Neural cell (in vitro differentiated cells): ENCODE measurements around the gene DOCK7.

Source experiments
- EP300 ChIP-seq: fragments of 450-650 bp; conservative IDR thresholded peaks from 2 replicates; pipeline ENCODE4 v1.6.1; 2014; ENCODE audit warnings: antibody characterized with exemption, mild to moderate bottlenecking, moderate library complexity; ENCODE audit not compliant: poor library complexity, severe bottlenecking
- SMC3 ChIP-seq: fragments of 450-650 bp; conservative IDR thresholded peaks from 2 replicates; pipeline ENCODE4 v1.6.1; 2014; ENCODE audit warnings: antibody characterized with exemption, mild to moderate bottlenecking, moderate library complexity; ENCODE audit not compliant: poor library complexity
- TF ChIP-seq, protein P1 (sequence below): IDR thresholded peaks from 2 replicates; pipeline ENCODE4 v1.6.1; 2012; ENCODE audit warnings: borderline replicate concordance
- TF ChIP-seq, protein P2 (sequence below): fragments of 450-650 bp; IDR thresholded peaks from 2 replicates; pipeline ENCODE4 v1.5.1; 2014; ENCODE audit warnings: antibody characterized with exemption, mild to moderate bottlenecking, moderate library complexity; ENCODE audit not compliant: poor library complexity, severe bottlenecking

DNA sequence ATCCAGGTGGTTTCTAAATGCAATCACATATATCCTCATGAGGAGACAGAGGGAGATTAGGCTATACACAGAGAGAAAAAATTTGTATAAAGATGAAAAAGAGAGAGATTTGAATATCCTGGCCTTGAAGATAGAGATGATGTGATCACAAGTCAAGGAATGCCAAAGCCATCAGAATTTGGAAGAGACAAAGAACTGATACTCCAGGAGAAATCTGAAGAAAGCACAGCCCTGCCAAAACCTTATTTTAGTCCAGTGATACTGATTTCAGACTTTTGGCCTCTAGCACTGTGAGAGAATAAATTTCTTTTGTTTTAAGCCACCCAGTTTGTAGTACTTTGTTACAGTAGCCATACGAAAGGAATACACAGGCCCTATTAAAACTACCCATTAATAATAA, 33.4 kb downstream of the DOCK7 start:
- TF ChIP-seq, protein P1, sequence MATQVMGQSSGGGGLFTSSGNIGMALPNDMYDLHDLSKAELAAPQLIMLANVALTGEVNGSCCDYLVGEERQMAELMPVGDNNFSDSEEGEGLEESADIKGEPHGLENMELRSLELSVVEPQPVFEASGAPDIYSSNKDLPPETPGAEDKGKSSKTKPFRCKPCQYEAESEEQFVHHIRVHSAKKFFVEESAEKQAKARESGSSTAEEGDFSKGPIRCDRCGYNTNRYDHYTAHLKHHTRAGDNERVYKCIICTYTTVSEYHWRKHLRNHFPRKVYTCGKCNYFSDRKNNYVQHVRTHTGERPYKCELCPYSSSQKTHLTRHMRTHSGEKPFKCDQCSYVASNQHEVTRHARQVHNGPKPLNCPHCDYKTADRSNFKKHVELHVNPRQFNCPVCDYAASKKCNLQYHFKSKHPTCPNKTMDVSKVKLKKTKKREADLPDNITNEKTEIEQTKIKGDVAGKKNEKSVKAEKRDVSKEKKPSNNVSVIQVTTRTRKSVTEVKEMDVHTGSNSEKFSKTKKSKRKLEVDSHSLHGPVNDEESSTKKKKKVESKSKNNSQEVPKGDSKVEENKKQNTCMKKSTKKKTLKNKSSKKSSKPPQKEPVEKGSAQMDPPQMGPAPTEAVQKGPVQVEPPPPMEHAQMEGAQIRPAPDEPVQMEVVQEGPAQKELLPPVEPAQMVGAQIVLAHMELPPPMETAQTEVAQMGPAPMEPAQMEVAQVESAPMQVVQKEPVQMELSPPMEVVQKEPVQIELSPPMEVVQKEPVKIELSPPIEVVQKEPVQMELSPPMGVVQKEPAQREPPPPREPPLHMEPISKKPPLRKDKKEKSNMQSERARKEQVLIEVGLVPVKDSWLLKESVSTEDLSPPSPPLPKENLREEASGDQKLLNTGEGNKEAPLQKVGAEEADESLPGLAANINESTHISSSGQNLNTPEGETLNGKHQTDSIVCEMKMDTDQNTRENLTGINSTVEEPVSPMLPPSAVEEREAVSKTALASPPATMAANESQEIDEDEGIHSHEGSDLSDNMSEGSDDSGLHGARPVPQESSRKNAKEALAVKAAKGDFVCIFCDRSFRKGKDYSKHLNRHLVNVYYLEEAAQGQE, result no peak
- TF ChIP-seq SMC3 (no peak), EP300 (no peak)
- TF ChIP-seq, protein P2, sequence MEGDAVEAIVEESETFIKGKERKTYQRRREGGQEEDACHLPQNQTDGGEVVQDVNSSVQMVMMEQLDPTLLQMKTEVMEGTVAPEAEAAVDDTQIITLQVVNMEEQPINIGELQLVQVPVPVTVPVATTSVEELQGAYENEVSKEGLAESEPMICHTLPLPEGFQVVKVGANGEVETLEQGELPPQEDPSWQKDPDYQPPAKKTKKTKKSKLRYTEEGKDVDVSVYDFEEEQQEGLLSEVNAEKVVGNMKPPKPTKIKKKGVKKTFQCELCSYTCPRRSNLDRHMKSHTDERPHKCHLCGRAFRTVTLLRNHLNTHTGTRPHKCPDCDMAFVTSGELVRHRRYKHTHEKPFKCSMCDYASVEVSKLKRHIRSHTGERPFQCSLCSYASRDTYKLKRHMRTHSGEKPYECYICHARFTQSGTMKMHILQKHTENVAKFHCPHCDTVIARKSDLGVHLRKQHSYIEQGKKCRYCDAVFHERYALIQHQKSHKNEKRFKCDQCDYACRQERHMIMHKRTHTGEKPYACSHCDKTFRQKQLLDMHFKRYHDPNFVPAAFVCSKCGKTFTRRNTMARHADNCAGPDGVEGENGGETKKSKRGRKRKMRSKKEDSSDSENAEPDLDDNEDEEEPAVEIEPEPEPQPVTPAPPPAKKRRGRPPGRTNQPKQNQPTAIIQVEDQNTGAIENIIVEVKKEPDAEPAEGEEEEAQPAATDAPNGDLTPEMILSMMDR, result no peak
